ENCODE measurements around the gene ACBD3. TPM values are rescaled to one million over a fixed set of nuclear protein-coding genes. Genes with fewer than 3 reads are reported as not detected.

Gene ACBD3
- total and polyA plus RNA-seq, 10 of the 15 experiments (the other 5 are each of a cell fraction or from before 2014, with no cell fraction given): 7.5 to 27.9 (median 20.3) TPM

DNA sequence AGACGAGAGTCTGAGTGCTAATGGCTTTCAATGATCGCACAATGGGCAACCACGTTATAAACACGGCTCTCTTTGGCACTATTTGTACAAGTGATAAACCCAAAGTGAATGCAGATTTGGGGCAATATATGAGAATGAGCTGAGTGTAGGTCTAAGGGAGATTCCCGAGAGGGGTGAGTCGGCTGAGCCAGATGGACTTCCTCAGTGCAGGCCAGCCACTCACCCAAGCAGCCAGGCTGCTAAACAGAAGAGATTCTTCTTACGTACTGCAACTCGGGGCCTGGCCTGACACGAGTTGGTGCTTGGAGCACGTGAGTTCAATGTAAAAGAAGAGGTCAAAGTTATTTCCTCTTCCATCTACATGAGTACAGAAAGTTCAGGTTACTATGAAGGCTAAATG lies 30.7 kb upstream of the ACBD3 start:
- no peaks in the 10 kb centered on the region for H4K20me1 ChIP-seq (ENCODE audit: control insufficient read depth, insufficient read depth)
- POLR2A ChIA-PET: no interaction called here
- H3K36me3 ChIP-seq (ENCODE audit: control insufficient read depth in 2 of 2, insufficient read depth in 2 of 2, low read length in 1 of 2): no peaks in the 10 kb centered on the region
- CTCF ChIA-PET: interaction anchor here (2.5 kb wide), 1 partner anchor 92 kb away, joined by 6 read pairs; no protein-coding TSS in a partner anchor
- TF ChIP-seq HCFC1 (IDR thresholded peaks at IDR 0.05; ENCODE audit: low read length) (no peak), ZNF274 (IDR thresholded peaks at IDR 0.05; ENCODE audit: insufficient read depth, insufficient read length) (no peak), NFXL1 (IDR thresholded peaks at IDR 0.05; ENCODE audit: borderline replicate concordance) (no peak)
- TF ChIP-seq, protein P1, sequence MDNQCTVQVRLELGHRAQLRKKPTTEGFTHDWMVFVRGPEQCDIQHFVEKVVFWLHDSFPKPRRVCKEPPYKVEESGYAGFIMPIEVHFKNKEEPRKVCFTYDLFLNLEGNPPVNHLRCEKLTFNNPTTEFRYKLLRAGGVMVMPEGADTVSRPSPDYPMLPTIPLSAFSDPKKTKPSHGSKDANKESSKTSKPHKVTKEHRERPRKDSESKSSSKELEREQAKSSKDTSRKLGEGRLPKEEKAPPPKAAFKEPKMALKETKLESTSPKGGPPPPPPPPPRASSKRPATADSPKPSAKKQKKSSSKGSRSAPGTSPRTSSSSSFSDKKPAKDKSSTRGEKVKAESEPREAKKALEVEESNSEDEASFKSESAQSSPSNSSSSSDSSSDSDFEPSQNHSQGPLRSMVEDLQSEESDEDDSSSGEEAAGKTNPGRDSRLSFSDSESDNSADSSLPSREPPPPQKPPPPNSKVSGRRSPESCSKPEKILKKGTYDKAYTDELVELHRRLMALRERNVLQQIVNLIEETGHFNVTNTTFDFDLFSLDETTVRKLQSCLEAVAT (IDR thresholded peaks at IDR 0.05): no peak
- TF ChIP-seq, protein P2, sequence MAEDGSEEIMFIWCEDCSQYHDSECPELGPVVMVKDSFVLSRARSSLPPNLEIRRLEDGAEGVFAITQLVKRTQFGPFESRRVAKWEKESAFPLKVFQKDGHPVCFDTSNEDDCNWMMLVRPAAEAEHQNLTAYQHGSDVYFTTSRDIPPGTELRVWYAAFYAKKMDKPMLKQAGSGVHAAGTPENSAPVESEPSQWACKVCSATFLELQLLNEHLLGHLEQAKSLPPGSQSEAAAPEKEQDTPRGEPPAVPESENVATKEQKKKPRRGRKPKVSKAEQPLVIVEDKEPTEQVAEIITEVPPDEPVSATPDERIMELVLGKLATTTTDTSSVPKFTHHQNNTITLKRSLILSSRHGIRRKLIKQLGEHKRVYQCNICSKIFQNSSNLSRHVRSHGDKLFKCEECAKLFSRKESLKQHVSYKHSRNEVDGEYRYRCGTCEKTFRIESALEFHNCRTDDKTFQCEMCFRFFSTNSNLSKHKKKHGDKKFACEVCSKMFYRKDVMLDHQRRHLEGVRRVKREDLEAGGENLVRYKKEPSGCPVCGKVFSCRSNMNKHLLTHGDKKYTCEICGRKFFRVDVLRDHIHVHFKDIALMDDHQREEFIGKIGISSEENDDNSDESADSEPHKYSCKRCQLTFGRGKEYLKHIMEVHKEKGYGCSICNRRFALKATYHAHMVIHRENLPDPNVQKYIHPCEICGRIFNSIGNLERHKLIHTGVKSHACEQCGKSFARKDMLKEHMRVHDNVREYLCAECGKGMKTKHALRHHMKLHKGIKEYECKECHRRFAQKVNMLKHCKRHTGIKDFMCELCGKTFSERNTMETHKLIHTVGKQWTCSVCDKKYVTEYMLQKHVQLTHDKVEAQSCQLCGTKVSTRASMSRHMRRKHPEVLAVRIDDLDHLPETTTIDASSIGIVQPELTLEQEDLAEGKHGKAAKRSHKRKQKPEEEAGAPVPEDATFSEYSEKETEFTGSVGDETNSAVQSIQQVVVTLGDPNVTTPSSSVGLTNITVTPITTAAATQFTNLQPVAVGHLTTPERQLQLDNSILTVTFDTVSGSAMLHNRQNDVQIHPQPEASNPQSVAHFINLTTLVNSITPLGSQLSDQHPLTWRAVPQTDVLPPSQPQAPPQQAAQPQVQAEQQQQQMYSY (CRISPR knock-in tag; IDR thresholded peaks at IDR 0.05): no peak
- H3K4me2 ChIP-seq (ENCODE audit: control insufficient read depth, insufficient read depth): no peak overlapping the region
- SMC1A ChIA-PET (ENCODE audit: uncharacterized antibody, unreplicated experiment): no interaction called here
- H3K79me2 ChIP-seq (ENCODE audit: control insufficient read depth, insufficient read depth, low read length): no peaks in the 10 kb centered on the region
- ATAC-seq: no peak
- H3K9ac ChIP-seq (ENCODE audit: control insufficient read depth, insufficient read depth, low read length): no peak overlapping the region
- RAD21 ChIA-PET (ENCODE audit: unreplicated experiment): no interaction called here
- no peak for FAIRE-seq
- H3K9me3 ChIP-seq (replicated peaks; ENCODE audit: control insufficient read depth, insufficient read depth, low read length): no peaks in the 10 kb centered on the region
- H3K27me3 ChIP-seq (replicated peaks in 1 of 2; ENCODE audit: control insufficient read depth in 2 of 2, insufficient read depth in 2 of 2, low read length in 1 of 2): no peaks in the 10 kb centered on the region
- no peaks in the 10 kb centered on the region; the same call in 1 of the 2 replicates for H3K4me1 ChIP-seq (ENCODE audit: control insufficient read depth, insufficient read depth, low read length)
- no peak overlapping the region for H3K27ac ChIP-seq (ENCODE audit: control insufficient read depth, insufficient read depth)
- no peak overlapping the region for H3K4me3 ChIP-seq
- BruUV-seq (replicated peaks): no TSS peak
- no peak for DNase-seq (ENCODE audit: low read depth, low spot score)
- in situ Hi-C loops (cut with MboI): no loop called here
- H2AFZ ChIP-seq (ENCODE audit: control insufficient read depth, low read depth, low read length): no peak overlapping the region
- WGBS (ENCODE audit: insufficient coverage, insufficient replicate concordance, low lambda C conversion rate, missing lambda C conversion rate): 65% methylated on average over 10 of the region's 10 CpGs
- intact Hi-C loops (cut with micrococcal nuclease; ENCODE audit: unreplicated experiment): no loop called here

All from GM12878 (cell line).